Fibroblast of the conjunctiva (primary cell): ENCODE results near the gene DHCR7.
"Not testable (repeated sequence)": the region's sequence is repeated elsewhere in the genome, so short reads cannot be mapped to it uniquely, and the experiment has no call there.

ENCODE experiments used
- DNase-seq: peaks from one replicate; pipeline ENCODE4 v3.0.0-alpha.2; 2010; ENCODE audit warnings: low read depth

DHCR7 gene

GRCh38 chr11:71437879-71438278, 10.3 kb downstream of the DHCR7 start:
- no peak for DNase-seq

- DNase-seq, result no peak
Observed at GRCh38 chr11:71437399-71437798, 10.8 kb downstream of the DHCR7 start.

- no peak for DNase-seq
Observed at GRCh38 chr11:71436861-71437260, 11.3 kb downstream of the DHCR7 start.

GRCh38 chr11:71435278-71435951, 12.8 kb downstream of the DHCR7 start:
- no peak for DNase-seq

- no peak for DNase-seq
Observed at GRCh38 chr11:71434576-71435130, 13.5 kb downstream of the DHCR7 start.

GRCh38 chr11:71433648-71434450, 14.3 kb downstream of the DHCR7 start:
- no peak for DNase-seq

GRCh38 chr11:71432761-71433647, 15.2 kb downstream of the DHCR7 start:
- DNase-seq, result no peak

GRCh38 chr11:71431271-71431670, 16.9 kb downstream of the DHCR7 start:
- no peak for DNase-seq

GRCh38 chr11:71430166-71430565, 18.0 kb downstream of the DHCR7 start:
- no peak for DNase-seq

- no peak for DNase-seq
Observed at GRCh38 chr11:71429701-71430100, 18.5 kb downstream of the DHCR7 start.

- peak; percentile 60 for DNase-seq
Observed at GRCh38 chr11:71428861-71429435, 19.2 kb downstream of the DHCR7 start.

GRCh38 chr11:71426413-71426812, 21.8 kb downstream of the DHCR7 start:
- peak; percentile 21 for DNase-seq

- DNase-seq, result no peak
Observed at GRCh38 chr11:71425860-71426259, 22.3 kb downstream of the DHCR7 start.

GRCh38 chr11:71425409-71425808, 22.8 kb downstream of the DHCR7 start:
- DNase-seq, result no peak

GRCh38 chr11:71423181-71423790, 24.9 kb downstream of the DHCR7 start:
- DNase-seq, result no peak

GRCh38 chr11:71422318-71422717, 25.9 kb downstream of the DHCR7 start:
- not testable (repeated sequence) for DNase-seq

- no peak for DNase-seq
Observed at GRCh38 chr11:71421392-71421950, 26.7 kb downstream of the DHCR7 start.

- DNase-seq, result no peak
Observed at GRCh38 chr11:71420455-71421241, 27.5 kb downstream of the DHCR7 start.

GRCh38 chr11:71418643-71419042, 29.6 kb downstream of the DHCR7 start:
- no peak for DNase-seq

- DNase-seq, result no peak
Observed at GRCh38 chr11:71414645-71415044, 33.5 kb downstream of the DHCR7 start.
